Measurements from ENCODE around the gene PAGR1.
A peak's percentile ranks its signal among the peaks of the same experiment; 100 is the strongest.

Gene PAGR1

GRCh38 chr16:29845656-29846055 is 29.7 kb downstream of the PAGR1 start (continued):
- TF ChIP-seq TSHZ2 (CRISPR knock-in tag; IDR thresholded peaks at IDR 0.05) = no peak
- no peak for TF ChIP-seq ZNF8 (CRISPR knock-in tag; IDR thresholded peaks at IDR 0.05)
- no peak for TF ChIP-seq TCF4 (CRISPR knock-in tag; IDR thresholded peaks at IDR 0.05; ENCODE audit: borderline replicate concordance)
- TF ChIP-seq ZFP3 (CRISPR knock-in tag; IDR thresholded peaks at IDR 0.05) = no peak
- TF ChIP-seq TOX (CRISPR knock-in tag; IDR thresholded peaks at IDR 0.05; ENCODE audit: borderline replicate concordance) = no peak

- TF ChIP-seq OSR1 (CRISPR knock-in tag; IDR thresholded peaks at IDR 0.05) (no peak), CSRNP3 (CRISPR knock-in tag; IDR thresholded peaks at IDR 0.05) (no peak), ZNF565 (CRISPR knock-in tag; conservative IDR thresholded peaks at IDR 0.05; ENCODE audit: low read depth) (no peak), ARNTL (CRISPR knock-in tag; IDR thresholded peaks at IDR 0.05; ENCODE audit: borderline replicate concordance, low read depth) (no peak), ISL1 (CRISPR knock-in tag; IDR thresholded peaks at IDR 0.05) (no peak), RARB (CRISPR knock-in tag; IDR thresholded peaks at IDR 0.05) (no peak), PATZ1 (CRISPR knock-in tag; IDR thresholded peaks at IDR 0.05; ENCODE audit: borderline replicate concordance) (no peak), TOX (CRISPR knock-in tag; IDR thresholded peaks at IDR 0.05; ENCODE audit: borderline replicate concordance) (no peak), ESRRG (CRISPR knock-in tag; IDR thresholded peaks at IDR 0.05) (no peak), TCF4 (CRISPR knock-in tag; IDR thresholded peaks at IDR 0.05; ENCODE audit: borderline replicate concordance) (no peak), CREB5 (CRISPR knock-in tag; IDR thresholded peaks at IDR 0.05; ENCODE audit: low read depth) (no peak), TSHZ2 (CRISPR knock-in tag; IDR thresholded peaks at IDR 0.05) (no peak), ZFP3 (CRISPR knock-in tag; IDR thresholded peaks at IDR 0.05) (no peak), GLIS3 (CRISPR knock-in tag; IDR thresholded peaks at IDR 0.05) (no peak), ZNF8 (CRISPR knock-in tag; IDR thresholded peaks at IDR 0.05) (no peak)
- ATAC-seq = peak; percentile 91
These were observed 32.7 kb downstream of the PAGR1 start for GRCh38 chr16:29848420-29849297.

- no peak for TF ChIP-seq ARNTL (CRISPR knock-in tag; IDR thresholded peaks at IDR 0.05; ENCODE audit: borderline replicate concordance, low read depth)
- ATAC-seq = no peak
These were observed 33.6 kb downstream of the PAGR1 start for GRCh38 chr16:29849505-29849904.

- no peak for ATAC-seq
- no peak for TF ChIP-seq SNAI2 (CRISPR knock-in tag; IDR thresholded peaks at IDR 0.05)
- TF ChIP-seq CSRNP3 (CRISPR knock-in tag; IDR thresholded peaks at IDR 0.05) = no peak
- no peak for TF ChIP-seq ZC3H10 (CRISPR knock-in tag; IDR thresholded peaks at IDR 0.05)
- no peak for TF ChIP-seq ISL1 (CRISPR knock-in tag; IDR thresholded peaks at IDR 0.05)
- TF ChIP-seq BACH2 (CRISPR knock-in tag; IDR thresholded peaks at IDR 0.05; ENCODE audit: borderline replicate concordance) = no peak
- no peak for TF ChIP-seq ZFP30 (CRISPR knock-in tag; IDR thresholded peaks at IDR 0.05)
- TF ChIP-seq TOX (CRISPR knock-in tag; IDR thresholded peaks at IDR 0.05; ENCODE audit: borderline replicate concordance) = no peak
- TF ChIP-seq CREB5 (CRISPR knock-in tag; IDR thresholded peaks at IDR 0.05; ENCODE audit: low read depth) = no peak
These were observed 35.0 kb downstream of the PAGR1 start for GRCh38 chr16:29850998-29851397.

All from SK-N-SH treated with all-trans-retinoic acid at 6 μM for 48 hours (cell line).